Forelimb muscle (tissue), 1 donor: ENCODE data around the gene ZBTB48. TPM values are rescaled to one million over a fixed set of nuclear protein-coding genes. Genes with fewer than 3 reads are reported as not detected.
"Not testable (repeated sequence)": the region's sequence is repeated elsewhere in the genome, so short reads cannot be mapped to it uniquely, and the experiment has no call there.

Experiments
- DNase-seq: peaks from one replicate; pipeline ENCODE4 v3.0.0-alpha.2; 2013; ENCODE audit warnings: low read depth
- polyA plus RNA-seq: library from polyadenylated mRNA; unstranded; fragments of 120-200 nt; gene quantifications from one replicate; pipeline ENCODE4 v1.2.1, GENCODE V29; 2013; ENCODE audit not compliant: insufficient read length

Gene ZBTB48
- polyA plus RNA-seq, result 23.8 TPM

- DNase-seq, result peak; percentile 95
Measured at GRCh38 chr1:6579374-6580118, at the start of gene ZBTB48. ZBTB48 (plus strand) TSS chr1:6579994; CDS start chr1:6580610, 616 bp downstream.

DNA sequence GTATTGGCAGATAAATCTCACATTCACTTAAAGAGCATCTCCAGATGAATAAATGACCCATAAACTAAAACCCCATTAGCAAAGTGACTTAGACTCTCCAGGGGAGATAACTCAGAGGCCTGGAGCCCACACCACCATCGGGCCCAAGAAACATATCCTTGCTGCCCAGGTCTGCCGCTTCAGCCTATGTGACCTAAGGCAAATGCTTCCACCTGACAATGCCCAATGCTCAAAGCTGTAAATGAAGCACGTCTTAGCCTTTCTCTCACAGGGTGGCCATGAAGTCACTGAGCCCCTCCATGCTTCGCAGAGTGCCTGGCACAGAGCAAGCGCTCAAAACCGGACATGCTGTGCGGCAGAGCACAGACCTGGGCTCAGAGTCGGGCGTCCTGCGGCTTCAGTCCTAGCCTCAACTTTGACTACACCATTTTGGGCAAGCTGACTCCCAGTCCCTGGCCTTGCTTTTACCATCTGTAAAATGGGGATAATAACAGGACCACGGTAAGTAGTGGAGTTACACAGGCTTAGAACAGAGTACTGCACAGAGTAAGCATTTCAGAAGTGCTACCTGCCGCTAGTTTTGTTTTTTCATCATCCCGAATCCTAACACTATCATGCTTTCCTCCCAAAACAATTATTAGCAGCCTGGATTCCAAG, 49.2 kb upstream of the ZBTB48 start:
- no peak for DNase-seq

- DNase-seq, result no peak
Measured at GRCh38 chr1:6531996-6532395, 47.8 kb upstream of the ZBTB48 start.

DNA sequence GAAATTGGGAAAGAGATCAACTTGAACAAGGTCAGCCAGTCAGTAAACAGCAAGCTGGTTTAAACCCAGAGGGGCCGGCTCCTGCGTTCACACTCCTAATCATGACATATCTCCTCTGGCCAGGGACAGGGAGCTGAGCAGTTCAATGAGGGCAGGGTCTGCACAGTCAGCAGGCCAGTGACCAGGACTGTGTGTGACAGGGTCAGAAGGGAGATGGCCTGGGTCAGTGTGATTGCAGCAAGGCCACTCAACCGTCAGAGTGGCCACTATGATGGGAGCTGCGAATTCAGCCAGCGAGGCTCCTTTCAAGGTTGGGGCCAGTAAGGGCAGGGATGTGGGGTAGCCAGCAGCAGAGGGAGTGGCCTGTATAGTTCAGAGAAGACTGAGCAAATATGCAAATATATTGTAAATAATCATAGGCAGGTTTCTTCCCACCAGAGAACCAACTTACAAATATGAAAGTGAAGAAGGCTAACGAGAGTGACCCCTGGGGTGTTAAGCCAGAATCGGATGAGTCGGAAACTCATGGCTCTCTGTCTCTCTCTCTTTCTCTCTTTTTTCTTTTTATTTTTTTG, 45.5 kb upstream of the ZBTB48 start:
- no peak for DNase-seq

GRCh38 chr1:6535214-6535613, 44.6 kb upstream of the ZBTB48 start:
- no peak for DNase-seq

DNA sequence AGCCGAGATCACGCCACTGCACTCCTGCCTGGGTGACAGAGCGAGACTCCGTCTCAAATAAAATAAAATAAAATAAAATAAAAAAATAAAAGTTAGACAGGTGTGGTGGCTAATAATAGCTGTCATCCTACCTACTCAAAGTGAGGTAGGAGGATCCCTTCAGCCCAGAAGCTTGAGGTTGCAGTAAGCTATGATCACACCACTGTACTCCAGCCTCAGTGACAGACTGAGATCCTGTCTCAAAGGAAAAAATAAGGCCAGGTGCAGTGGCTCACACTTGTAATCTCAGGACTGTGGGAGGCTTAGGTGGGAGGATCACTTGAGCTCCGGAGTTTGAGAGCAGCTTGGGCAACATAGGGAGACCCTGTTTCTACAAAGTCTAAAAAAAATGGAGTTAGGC, 43.5 kb upstream of the ZBTB48 start:
- DNase-seq, result no peak

GRCh38 chr1:6538956-6539355, 40.8 kb upstream of the ZBTB48 start:
- DNase-seq, result no peak

GRCh38 chr1:6544831-6545230, 35.0 kb upstream of the ZBTB48 start:
- no peak for DNase-seq

DNA sequence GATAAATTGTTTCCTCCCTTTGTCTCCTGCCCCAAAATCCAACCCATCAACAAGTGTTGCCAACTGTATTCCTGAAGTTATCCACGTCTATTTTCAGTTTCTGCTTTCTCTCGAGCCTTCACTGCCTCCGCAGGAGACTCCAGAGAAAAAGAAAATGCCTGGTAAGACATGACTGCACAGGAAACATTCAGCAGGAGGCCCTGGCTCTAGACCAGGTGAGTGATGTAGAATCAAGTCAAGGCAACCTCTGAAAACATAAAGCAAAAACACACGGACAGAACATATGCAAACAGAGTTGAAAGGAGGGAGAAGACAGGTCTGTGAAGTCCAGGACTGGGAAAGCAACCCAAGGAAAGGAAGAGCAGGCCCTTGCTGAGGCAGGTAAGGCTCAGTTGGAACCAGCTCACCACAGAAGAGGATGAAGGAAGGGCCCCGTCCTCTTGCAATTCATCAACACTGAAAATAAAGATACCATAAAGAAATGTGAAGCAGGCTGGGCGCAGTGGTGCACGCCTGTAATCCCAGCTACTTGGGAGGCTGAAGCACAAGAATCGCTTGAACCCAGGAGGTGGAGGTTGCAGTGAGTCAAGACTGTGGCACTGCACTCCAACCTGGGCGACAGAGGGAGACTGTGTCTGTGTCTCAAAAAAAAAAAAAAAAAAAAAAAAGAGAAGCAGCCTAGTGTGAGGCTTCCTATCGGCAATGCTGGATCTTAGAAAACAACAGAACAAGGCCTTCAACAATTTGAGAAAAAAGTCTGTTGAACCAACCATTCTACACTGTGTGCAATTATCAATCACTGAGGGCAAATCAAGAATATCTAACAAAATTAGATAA, 34.3 kb upstream of the ZBTB48 start:
- no peak for DNase-seq

GRCh38 chr1:6546326-6546725, 33.5 kb upstream of the ZBTB48 start:
- DNase-seq, result no peak

- no peak for DNase-seq
Measured at GRCh38 chr1:6547301-6547700, 32.5 kb upstream of the ZBTB48 start.

GRCh38 chr1:6554031-6554906, 25.5 kb upstream of the ZBTB48 start, which contains the start of gene NOL9:
NOL9 (minus strand) TSS chr1:6554513; CDS start chr1:6554502, 11 bp downstream.
- DNase-seq, result peak; percentile 82

GRCh38 chr1:6554907-6555778, 24.7 kb upstream of the ZBTB48 start, which contains the start of gene TAS1R1:
TAS1R1 (plus strand) TSS chr1:6555307; CDS start chr1:6555374, 67 bp downstream.
- DNase-seq, result no peak

DNA sequence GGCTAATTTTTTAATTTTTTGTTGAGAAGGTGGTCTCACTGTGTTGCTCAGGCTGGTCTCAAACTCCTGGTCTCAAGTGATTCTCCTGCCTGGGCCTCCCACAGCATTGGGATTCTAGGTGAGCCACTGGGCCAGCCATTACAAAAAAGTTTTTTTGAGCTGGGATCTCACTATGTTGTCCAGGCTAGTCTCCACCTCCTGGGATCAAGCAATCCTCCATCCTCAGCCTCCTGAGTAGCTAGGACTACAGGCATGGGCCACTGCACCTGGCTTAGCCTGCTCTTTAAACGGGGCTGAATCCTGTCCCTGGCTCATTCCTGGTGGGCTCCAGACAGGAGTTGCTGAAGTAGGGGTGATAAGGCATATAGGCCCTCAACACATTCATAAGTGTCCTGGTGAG, 22.2 kb upstream of the ZBTB48 start:
- DNase-seq, result no peak

DNA sequence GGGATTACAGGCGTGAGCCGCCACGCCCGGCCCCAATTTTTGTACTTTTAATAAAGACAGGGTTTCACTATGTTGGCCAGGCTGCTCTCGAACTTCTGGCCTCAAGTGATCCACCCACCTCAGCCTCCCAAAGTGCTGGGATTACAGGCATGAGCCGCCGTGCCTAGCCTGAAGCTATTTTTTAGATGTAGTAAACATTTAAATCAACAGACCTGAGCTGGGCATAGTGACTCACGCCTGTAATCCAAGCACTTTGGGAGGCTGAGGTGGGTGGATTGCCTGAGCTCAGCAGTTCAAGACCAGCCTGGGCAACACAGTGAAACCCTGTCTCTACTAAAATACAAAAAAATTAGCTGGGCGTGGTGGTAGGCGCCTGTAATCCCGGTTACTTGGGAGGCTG, 20.6 kb upstream of the ZBTB48 start:
- not testable (repeated sequence) for DNase-seq

GRCh38 chr1:6560267-6560666, 19.5 kb upstream of the ZBTB48 start:
- no peak for DNase-seq

DNA sequence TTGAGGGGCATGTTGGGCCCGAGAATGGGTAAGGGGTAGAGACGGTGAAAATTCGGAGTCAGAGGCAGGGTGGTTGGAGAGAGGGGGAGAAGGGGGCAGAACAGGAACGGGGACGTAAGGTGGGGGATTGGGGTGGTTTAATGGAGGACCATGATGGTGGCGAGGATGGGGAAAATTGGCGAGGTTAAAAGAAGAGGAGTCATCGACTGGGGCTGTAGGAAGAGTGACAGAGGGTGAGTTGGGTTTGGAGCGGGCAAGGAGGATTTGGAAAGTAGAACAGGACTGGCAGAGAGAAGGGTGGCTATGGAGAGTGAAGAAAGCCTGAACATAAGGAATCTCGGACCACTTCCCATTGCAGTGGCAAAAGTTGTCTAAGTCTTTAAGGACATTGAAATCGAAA, 10.8 kb upstream of the ZBTB48 start:
- no peak for DNase-seq

DNA sequence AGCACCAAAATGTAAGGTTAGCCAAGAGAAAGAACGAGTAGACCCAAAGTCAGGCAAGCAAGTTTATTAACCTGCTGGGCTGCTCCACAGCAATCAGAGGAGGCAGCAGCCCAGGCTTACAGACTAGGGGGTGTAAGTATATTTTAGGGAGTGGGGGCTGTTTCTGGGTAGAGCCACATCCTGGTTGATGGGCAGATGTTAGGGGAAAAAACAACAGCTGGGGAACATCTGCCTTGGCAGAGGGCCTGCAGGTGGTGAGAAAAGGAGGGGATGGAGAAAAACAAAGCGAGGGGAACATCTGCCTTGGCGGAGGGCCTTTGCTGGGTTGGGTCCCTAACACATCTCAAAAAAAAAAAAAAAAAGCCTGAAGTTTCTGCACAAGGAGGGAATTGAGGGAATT, 9.7 kb upstream of the ZBTB48 start:
- no peak for DNase-seq

GRCh38 chr1:6570987-6571386, 8.8 kb upstream of the ZBTB48 start:
- no peak for DNase-seq
